GM19238 (cell line): ENCODE measurements around the gene AQP9.
"Not testable (repeated sequence)": the region's sequence is repeated elsewhere in the genome, so short reads cannot be mapped to it uniquely, and the experiment has no call there.

ENCODE experiments used
- DNase-seq: peaks from one replicate; pipeline ENCODE4 v3.0.0; 2011; ENCODE audit warnings: low spot score; ENCODE audit not compliant: insufficient read length

AQP9 gene, protein sequence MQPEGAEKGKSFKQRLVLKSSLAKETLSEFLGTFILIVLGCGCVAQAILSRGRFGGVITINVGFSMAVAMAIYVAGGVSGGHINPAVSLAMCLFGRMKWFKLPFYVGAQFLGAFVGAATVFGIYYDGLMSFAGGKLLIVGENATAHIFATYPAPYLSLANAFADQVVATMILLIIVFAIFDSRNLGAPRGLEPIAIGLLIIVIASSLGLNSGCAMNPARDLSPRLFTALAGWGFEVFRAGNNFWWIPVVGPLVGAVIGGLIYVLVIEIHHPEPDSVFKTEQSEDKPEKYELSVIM

GRCh38 chr15:58138106-58138505 lies at the start of gene AQP9:
TSS of gene AQP9 (plus strand) at chr15:58138381. CDS start at chr15:58138566, 185 bp downstream.
- peak; percentile 5 for DNase-seq

DNA sequence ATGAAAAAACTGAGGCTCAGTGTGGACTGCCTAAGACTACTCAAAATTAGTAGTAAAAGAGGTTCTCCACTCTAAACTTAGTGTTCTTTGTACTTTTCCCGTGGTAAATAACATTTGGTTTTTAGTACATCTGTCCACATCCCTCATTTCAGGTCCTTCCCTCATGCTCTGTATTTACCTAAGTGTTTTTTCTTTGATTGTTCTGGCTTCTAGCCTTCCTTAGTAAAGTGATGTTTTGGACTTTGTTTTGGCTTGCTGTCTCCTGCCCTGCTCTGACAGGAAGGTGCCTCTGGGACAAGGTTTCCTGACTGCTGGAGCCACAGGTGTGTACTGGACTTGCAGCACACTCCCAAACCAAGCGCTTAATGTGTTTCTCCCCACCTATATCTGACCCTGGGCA lies 42.8 kb upstream of the AQP9 start:
- DNase-seq = no peak

DNA sequence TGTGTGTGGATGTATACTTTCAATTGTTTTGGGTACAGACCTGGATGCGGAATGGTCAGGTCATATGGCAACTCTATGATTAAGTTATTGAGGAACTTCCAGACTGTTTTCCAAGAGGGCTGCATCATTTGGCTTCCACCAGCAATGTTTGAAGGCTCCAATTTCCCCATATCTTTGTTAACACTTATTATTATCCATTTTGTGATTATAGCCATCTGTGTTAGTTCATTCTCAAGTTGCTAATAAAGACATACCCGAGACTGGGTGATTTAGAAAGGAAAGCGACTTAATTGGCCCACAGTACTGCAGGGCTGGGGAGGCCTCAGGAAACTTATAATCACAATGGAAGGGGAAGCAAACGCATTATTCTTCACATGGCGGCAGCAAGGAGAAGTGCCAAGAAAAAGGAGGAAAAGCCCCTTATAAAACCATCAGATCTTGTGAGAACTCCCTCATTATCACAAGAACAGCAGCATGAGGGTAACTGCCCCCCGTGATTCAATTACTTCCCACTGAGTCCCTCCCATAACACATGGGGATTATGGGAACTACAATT lies 41.6 kb upstream of the AQP9 start:
- no peak for DNase-seq

GRCh38 chr15:58103482-58103881 lies 34.7 kb upstream of the AQP9 start:
- DNase-seq = no peak

GRCh38 chr15:58108117-58108516 lies 30.1 kb upstream of the AQP9 start:
- DNase-seq = no peak

- DNase-seq = no peak
Observed at GRCh38 chr15:58109419-58109818, 28.8 kb upstream of the AQP9 start.

DNA sequence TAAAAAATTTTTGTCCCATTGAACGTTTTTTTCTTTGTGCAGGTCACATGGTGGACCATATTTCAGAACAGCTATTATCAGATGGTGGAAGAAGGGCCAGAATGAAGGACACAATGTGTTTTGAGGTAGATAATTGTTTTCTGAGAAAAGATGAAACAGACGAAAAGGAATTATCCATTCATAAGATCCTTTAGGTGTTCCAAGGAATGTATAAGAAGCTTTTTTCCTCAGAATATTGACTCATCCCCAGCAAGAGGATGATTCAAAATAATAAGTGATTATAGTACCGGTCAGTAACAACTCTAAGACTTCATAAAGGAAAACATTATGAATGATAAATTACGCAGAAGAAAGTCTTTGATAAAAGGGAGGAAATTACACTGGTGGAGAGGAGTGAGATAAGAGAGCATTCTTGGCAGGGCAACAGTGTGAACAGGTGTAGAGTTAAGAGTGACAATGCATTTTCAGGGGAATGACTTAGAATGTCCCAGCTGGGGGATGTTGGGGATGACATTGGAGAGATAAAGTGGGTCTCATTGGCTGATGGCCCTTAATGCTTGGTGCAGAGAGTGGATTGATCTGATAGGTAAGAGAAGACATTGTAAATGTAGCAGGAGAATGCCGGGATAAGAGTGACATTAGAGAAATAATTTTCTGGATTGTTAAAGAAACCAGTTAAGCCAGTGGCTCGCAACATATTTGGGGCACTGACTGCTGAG lies 27.0 kb upstream of the AQP9 start:
- no peak for DNase-seq

DNA sequence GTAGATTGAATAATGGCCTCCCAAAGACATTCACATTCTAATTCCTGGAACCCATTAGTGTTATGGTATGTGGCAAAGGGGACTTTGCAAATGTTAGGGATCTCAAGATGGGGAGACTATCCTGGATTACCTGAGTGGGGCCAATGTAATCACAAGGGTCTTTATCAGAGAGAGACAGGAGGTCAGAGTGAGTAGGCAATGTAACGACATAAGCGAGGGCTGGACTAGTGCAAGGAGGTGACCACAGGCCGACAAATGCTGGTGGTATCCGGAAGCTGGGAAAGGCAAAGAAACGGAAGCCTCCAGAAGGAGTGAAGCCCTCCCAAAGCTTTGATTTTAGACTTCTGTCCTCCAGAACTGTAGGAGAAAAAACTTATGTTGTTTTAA lies 26.5 kb upstream of the AQP9 start:
- no peak for DNase-seq

- not testable (repeated sequence) for DNase-seq
Observed at GRCh38 chr15:58113358-58113757, 24.8 kb upstream of the AQP9 start.

DNA sequence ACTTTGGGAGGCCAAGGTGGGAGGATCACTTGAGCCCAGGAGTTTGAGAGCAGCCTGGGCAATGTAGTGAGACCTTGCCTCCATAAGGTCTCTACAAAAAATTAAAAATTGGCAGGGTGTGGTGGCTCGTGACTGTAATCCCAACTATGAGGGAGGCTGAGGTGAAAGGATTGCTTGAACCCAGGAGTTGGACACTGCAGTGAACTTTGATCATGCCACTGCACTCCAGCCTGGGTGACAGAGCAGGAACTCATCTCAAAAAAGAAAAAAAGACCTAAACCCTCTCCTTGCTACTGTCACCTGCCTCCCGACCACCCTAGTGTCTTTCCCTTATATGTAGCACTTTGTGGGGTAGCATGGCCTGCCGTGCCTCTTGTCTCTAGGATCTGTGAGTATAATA lies 23.8 kb upstream of the AQP9 start:
- no peak for DNase-seq

DNA sequence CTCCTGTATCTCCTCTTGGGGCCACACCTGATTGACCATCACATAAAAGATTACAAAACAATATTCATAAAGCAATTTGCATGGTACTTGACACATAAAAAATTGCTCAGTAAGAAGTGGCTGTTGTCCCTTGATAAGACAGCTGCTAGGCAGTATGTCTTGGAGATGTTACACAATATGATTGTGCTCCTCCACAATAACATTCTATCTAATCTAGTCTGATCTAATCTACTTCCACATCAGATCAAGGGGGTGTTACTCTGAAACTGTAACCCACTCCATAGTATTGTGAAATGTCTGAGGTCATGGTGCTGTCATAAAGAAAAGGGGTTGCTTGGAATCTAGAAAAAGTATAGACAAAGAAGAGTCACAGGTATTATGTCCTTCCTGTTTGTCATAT lies 23.4 kb upstream of the AQP9 start:
- no peak for DNase-seq

GRCh38 chr15:58115692-58116091 lies 22.5 kb upstream of the AQP9 start:
- DNase-seq = no peak

GRCh38 chr15:58117619-58118018 lies 20.6 kb upstream of the AQP9 start:
- no peak for DNase-seq

- DNase-seq = no peak
Observed at GRCh38 chr15:58118272-58118671, 19.9 kb upstream of the AQP9 start.

DNA sequence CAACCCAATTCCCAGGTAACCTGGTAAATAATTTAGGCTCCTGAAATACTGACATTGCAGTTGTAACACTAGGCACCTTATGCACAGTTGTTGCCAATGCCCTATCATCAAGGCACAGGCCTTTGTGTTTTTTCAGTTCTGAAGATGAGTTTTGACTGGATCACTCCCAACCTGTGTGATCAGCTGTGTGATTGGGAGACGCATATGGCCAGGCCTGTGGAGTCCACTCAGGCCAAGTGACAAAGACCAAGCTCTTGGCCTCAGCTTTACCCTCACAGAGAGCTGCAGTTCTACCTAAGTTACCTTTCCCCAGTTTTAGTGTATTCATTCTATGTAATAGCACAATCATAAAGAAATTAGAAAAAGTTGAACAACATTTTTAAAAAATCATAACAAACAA lies 19.2 kb upstream of the AQP9 start:
- no peak for DNase-seq

GRCh38 chr15:58124585-58124984 lies 13.6 kb upstream of the AQP9 start:
- no peak for DNase-seq

DNA sequence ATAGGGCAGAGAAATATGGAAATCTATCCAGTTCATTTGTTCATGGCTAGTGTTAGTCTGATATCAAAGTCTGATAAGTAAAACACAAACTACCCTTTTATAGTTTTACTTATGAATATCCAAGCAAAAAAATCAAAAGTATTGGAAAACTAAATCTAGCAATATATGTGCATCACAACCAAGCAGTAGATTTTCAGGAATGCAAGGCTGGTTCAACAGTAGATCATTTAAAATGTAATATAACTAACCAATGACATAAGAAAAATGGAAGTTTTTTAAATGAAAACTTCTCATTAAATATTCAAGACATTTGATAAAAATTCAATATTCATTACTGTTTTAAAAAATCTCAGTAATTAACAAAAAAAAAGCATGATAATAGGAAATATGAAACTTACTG lies 12.8 kb upstream of the AQP9 start:
- no peak for DNase-seq

- DNase-seq = no peak
Observed at GRCh38 chr15:58134886-58135285, 3.3 kb upstream of the AQP9 start.

DNA sequence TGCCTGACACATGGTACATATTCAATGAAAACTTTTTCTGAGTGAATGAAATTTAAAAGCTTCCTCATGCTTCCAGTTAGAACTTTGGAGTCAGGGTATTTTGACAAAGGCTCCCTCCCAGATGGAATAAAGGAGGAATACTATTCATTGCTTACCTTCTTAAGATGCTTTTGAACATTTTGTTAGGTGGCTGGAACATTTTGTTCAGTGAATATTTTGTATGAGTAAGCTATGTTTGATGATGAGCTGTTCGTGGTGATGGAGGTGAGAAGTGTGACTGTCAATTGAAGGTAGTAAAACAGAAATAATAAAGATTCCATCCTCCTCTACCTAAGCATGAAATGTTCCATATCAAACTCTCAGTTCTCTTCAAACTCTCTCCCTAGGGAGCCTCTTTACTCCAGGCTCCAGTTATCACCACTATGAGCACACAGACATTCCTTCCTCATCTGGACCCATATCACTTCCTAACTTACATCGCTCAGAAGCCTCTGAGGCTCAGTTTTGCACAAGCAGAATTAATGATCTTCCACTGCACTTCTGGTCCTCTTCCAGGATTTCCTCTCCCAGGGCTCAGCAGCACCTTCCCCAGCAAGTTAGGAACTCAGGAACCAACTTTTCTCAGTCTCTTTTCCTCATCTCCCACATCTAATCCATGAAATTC lies 2.5 kb upstream of the AQP9 start:
- DNase-seq = no peak

GRCh38 chr15:58136731-58137130 lies 1.4 kb upstream of the AQP9 start:
- DNase-seq = no peak

- no peak for DNase-seq
Observed at GRCh38 chr15:58137686-58138085, 495 bp upstream of the AQP9 start.

DNA sequence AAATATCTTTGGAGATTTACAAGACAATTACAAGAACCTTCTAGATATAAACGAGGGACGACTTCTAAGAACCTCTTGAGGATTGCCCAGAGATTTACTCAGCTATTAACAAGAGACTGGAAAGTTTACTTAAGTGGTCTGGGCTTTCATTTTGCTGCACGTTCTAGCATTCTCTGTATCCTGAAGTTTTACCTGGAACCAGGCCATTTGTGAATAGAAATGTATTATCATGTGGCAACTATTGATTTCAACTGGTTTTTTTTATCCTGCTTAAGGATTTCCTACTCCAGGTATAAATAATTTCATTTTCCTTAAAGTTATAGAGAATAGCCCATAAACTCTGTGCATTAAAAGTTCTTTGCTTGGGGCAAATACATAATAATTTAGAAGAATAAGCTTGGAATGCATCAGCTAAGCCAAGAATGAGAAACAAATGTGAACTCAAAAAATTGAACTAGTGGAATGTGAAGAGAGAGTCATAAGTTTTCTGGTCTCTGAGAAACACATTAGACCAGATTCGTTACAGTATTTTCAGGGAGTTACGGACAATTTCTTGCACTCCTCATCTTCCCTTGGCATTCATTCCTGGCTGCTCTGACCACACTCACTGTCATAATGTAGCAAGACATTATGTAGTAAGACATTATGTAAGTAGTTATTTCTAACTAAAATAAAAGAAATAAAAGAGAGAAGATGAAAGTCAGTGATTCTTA lies 1.3 kb downstream of the AQP9 start:
- no peak for DNase-seq
